ENCODE data around the gene TOB1.
"Not testable (repeated sequence)": the region's sequence is repeated elsewhere in the genome, so short reads cannot be mapped to it uniquely, and the experiment has no call there.

TOB1 gene

GRCh38 chr17:50868602-50869001 lies 2.4 kb upstream of the TOB1 start:
- DNase-seq (ENCODE audit: low spot score) = no peak

DNA sequence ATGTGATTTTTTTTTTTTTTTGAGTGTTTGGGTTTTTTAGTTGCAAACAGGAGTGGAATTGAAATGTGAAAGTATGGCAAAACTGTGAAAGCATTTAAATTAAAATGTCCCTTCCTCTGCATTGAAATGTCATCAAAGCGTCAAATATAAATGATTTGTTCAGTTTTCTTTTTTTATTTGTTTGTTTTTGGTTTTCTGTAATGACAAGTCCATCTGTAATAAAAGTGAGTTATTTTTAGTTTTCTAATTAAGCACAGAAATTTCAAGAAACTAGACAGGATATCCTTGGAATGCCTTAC lies 1.9 kb upstream of the TOB1 start:
- DNase-seq (ENCODE audit: low spot score) = no peak

GRCh38 chr17:50867363-50868139 lies 1.4 kb upstream of the TOB1 start:
- DNase-seq (ENCODE audit: low spot score) = peak; percentile 88

- DNase-seq (ENCODE audit: low spot score) = no peak
Observed at GRCh38 chr17:50866950-50867362, 802 bp upstream of the TOB1 start.

- no peak for DNase-seq (ENCODE audit: low spot score)
Observed at GRCh38 chr17:50865868-50866260, 290 bp downstream of the TOB1 start.

DNA sequence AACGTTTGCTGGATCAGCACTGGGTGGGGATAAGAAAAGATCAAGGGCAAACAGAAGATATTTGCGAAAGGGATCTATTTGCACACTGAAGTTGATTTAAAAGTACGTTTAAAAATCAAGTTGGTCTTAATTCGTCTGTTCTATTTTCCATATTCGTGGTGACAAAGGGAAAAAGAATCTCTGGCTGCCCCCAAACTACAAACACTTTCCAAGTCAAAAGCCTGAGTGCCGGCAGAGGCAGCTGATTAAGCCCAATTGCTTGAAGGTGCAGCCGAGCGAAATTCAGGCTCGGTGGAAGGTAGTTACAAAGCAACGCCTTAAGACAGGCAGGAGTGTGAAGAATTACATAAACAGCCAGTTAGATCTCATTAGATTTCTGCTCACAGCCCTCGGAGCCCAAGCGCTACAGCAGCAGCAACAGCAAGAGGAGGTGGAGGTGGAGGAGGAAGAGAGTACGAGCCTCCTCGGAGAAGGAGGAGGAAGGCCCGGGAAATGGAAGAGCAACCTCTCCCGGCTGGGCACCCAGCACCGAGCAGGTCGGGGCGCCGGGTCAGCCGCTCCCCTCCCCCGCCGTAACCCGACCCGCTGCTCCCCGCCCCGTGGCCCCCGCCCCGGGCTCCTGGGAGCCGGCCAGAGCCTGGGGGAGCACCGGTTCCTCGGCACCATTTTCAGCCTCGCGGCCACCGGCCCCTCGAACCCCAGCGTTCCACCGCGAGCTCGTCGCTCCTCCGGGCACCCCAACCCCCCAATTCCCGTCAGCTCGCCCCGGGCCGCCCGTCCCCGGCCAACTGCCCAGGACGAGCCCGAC lies 890 bp downstream of the TOB1 start:
- DNase-seq (ENCODE audit: low spot score) = peak; percentile 60

DNA sequence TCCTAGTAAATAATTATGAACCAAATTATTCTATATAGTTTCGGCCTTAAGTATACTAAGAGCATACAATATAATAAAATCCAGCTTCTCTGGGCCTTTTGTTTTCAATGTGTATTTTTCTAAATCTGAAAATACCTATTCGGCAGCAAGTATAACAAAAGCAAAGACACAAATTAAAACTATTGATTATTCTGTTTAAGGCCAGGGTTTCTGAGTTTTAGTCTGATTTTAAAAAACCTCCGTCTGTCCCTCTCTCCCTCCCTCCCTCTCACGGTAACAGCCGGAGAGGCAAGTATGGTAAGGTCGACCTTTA lies 1.5 kb downstream of the TOB1 start:
- DNase-seq (ENCODE audit: low spot score) = no peak

DNA sequence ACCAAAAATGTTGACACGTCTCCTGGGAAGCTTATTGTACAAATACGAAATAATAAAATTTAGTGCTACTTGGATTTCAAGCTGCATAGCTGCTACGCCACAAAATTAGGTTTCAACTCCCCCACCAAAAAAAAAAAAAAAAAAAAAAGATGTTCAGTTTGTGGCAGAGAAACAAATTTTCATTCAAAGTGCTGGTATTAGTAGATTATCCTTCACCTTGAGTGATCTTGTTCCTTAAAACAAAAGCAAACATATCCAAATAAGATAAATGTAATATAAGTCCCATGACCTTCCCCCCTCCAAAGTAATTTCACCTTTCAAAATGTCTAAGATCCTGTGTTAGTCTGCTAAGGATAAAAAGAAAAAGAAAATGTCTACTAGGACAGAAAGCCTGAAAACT lies 2.2 kb downstream of the TOB1 start:
- DNase-seq (ENCODE audit: low spot score) = no peak

GRCh38 chr17:50863221-50863843 lies 2.8 kb downstream of the TOB1 start:
- DNase-seq (ENCODE audit: low spot score) = peak; percentile 40

DNA sequence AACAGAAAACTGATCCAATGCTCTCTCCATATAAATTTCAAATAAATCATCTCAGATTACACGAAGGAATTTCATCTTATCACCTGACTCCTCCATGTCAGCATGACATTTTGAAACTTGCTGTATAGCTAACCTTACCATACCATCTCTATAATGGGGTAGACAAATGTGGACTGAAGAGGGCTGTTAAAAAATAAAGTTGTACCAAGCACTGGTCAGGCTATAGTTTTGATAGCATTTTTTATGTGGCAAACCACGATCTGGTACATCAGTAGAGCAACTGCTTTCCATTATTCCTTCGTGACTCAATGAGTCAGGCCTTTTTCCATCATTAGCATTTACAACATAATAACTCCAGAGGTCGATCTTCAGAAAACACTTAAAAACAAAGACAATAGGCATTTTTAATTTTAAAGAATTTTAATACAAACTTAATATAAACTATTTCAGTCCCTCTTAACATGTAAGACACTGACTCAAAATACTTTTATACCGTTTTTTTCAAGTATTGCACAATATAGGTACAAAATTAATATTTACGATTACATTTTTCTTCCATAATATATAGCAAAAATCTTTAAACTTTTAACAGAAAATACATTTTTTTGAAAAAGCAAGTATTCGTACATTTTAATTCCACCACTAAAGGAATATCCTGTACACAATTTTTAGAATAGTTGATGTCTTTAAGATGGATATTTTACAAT lies 4.2 kb downstream of the TOB1 start:
- DNase-seq (ENCODE audit: low spot score) = no peak

GRCh38 chr17:50861334-50861676 lies 4.8 kb downstream of the TOB1 start:
- DNase-seq (ENCODE audit: low spot score) = no peak

GRCh38 chr17:50859727-50860126 lies 6.4 kb downstream of the TOB1 start:
- not testable (repeated sequence) for DNase-seq (ENCODE audit: low spot score)

DNA sequence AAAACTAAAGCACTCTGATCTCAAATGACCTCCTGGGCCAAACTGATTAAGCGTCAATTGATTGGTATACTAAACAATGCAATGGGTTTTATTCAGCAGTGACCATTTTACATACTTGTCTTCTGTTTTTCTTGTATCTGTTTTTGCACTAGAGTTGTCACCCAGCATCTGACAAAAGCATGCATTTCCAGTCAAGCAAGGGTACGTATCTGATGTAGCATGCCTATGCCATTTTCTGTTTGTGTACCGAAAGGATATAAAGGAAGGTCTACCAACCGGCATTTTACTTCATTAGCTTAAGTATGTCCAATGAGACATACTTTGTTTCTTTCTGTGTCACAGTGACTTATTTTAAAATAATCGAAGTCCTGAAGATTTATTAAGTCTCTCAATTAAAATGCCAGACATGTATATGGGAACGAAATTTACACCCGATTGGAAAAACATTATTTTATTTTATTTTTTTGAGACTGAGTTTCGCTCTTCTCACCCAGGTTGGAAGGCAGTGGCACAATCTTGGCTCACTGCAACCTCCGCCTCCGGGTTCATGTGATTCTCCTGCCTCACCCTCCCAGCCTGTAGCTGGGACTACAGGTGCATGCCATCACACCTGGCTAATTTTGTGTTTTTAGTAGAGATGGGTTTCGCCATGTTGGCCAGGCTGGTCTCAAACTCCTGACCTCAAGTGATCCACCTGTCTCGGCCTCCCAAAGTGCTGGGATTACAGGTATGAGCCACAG lies 7.5 kb downstream of the TOB1 start:
- no peak for DNase-seq (ENCODE audit: low spot score)

GRCh38 chr17:50856431-50856830 lies 9.7 kb downstream of the TOB1 start:
- DNase-seq (ENCODE audit: low spot score) = no peak

DNA sequence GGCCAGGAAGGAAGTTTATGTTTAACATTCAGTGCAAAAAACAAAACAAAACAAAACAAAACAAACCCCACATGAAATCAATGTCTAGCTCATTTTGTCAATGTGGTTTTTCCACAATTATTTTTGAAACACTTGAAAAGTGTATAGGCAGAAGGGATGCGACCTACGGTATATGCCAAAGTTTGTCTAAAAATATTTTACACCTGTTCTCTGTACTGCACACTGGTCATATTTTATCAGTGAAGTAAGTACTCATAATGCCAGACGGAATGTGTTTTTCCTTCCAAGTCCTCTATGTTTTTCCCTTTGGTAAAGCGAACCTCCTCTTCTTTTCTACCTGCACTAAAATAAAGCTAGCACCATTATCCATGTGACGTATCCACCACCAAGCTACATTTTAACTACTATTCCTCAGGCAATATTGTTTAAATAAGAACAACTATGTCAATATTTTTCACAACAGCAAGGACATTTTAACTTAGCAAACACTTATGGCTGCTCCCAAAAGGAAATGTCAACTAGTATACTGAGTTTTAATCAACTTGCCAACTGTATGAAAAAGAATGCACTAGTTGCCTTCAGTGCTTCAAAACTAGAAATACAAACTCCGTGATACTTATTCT lies 10.3 kb downstream of the TOB1 start:
- DNase-seq (ENCODE audit: low spot score) = no peak

- no peak for DNase-seq (ENCODE audit: low spot score)
Observed at GRCh38 chr17:50853781-50854180, 12.4 kb downstream of the TOB1 start.

DNA sequence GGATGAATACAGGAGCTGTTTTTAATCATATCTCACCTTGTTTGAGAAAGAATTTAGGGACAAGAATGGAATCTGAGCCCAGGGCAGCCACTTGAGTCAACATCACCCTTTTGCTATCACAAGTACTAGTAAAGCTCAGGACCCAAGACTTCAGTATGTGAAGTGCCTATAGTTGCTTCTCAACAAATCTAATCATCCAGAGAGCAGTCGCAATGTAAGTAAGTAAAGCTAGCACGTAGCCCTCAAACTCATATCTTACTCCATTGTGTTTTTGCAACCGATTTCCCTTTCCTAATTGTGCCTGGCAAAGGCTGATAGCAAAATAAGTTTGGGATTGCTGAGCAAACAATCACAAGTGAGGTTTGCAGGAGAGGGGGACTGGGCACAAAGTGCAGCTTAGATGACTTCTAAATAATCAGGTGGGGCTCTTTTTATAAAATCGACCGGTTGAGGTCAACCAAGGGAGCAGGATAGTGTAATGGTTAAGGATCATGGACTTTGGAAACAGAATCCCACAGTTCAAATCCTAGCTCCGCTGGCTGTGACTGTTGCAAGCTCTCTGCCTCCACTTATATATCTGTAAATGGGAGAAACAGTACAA lies 13.0 kb downstream of the TOB1 start:
- DNase-seq (ENCODE audit: low spot score) = no peak

DNA sequence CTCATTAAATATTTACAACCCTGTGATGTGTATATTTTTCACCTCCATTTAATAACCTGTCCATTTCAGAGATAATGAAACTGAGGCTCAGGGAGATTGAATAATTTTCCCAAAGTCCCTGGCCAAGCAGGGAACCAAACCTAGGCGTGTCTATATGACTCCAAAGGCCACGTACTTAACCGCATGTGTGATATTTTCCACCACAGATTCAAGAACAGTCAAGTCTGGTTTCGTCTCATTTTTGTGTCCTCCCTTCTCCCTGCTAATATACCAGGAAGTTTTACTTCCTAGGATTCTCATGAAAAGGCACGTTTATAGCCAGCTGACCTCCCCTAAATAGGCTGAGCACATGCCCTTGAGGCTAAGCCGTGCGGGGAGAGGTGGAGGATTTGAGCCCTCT lies 15.5 kb downstream of the TOB1 start:
- DNase-seq (ENCODE audit: low spot score) = no peak

GRCh38 chr17:50848711-50849110 lies 17.4 kb downstream of the TOB1 start:
- DNase-seq (ENCODE audit: low spot score) = no peak

- no peak for DNase-seq (ENCODE audit: low spot score)
Observed at GRCh38 chr17:50848039-50848438, 18.1 kb downstream of the TOB1 start.

- DNase-seq (ENCODE audit: low spot score) = no peak
Observed at GRCh38 chr17:50847566-50847965, 18.6 kb downstream of the TOB1 start.

All from CD4-positive, alpha-beta T cell treated with Interleukin-2 at 100 ng/mL for 4 hours (primary cell).